GM12878 (cell line): Measurements from ENCODE around the gene PEMT.

Source experiments
- BHLHE40 ChIP-seq, 2 experiments: fragments of 450-650 bp in 1 of 2; IDR thresholded peaks; 2 replicates each; pipeline ENCODE4 v1.6.1; 2011 to 2017; ENCODE audit warnings: low read depth in 2 of 2, borderline replicate concordance in 1 of 2, improper control_type of control experiment in 1 of 2, low read length in 1 of 2, mild to moderate bottlenecking in 1 of 2
- EP300 ChIP-seq, 2 experiments: fragments of 150-350 bp in 1 of 2; IDR thresholded peaks; 2 replicates each; pipeline ENCODE4 v1.6.1; 2011 to 2012; ENCODE audit warnings: low read depth in 2 of 2, low read length in 2 of 2, borderline replicate concordance in 1 of 2, improper control_type of control experiment in 1 of 2, inconsistent platforms in 1 of 2; ENCODE audit not compliant: control insufficient read depth in 1 of 2
- FOXK2 ChIP-seq: fragments of 450-650 bp; IDR thresholded peaks from 2 replicates; pipeline ENCODE4 v1.6.1; 2017; ENCODE audit warnings: mild to moderate bottlenecking, moderate library complexity
- FOXM1 ChIP-seq: IDR thresholded peaks from 2 replicates; pipeline ENCODE4 v1.6.1; 2012; ENCODE audit warnings: low read depth, mild to moderate bottlenecking, inconsistent platforms, low read length, moderate library complexity
- MYC ChIP-seq: IDR thresholded peaks from 2 replicates; pipeline ENCODE4 v1.6.1; 2011; ENCODE audit warnings: mild to moderate bottlenecking, low read length, moderate library complexity, inconsistent platforms; ENCODE audit not compliant: insufficient read depth, insufficient replicate concordance, insufficient read length, severe bottlenecking
- POLR2A ChIP-seq: IDR thresholded peaks from 2 replicates; pipeline ENCODE4 v1.6.1; 2011; ENCODE audit warnings: low read depth, mild to moderate bottlenecking, low read length
- TF ChIP-seq, protein P1 (sequence below): fragments of 450-650 bp; formaldehyde crosslinking; IDR thresholded peaks from 2 replicates; pipeline ENCODE4 v1.4.0; 2022; ENCODE audit warnings: mild to moderate bottlenecking, moderate library complexity
- TF ChIP-seq, protein P2 (sequence below), 3 experiments: IDR thresholded peaks in 2 of 3; conservative IDR thresholded peaks in 1 of 3; 2 replicates each; pipeline ENCODE4 v1.5.1; 2011; ENCODE audit warnings: low read depth in 3 of 3, low read length in 3 of 3, mild to moderate bottlenecking in 3 of 3, control low read depth in 2 of 3, moderate library complexity in 2 of 3, inconsistent platforms in 1 of 3, mixed read lengths in 1 of 3; ENCODE audit not compliant: control insufficient read depth in 2 of 3, insufficient read depth in 1 of 3; ENCODE audit errors: extremely low read depth in 1 of 3

DNA sequence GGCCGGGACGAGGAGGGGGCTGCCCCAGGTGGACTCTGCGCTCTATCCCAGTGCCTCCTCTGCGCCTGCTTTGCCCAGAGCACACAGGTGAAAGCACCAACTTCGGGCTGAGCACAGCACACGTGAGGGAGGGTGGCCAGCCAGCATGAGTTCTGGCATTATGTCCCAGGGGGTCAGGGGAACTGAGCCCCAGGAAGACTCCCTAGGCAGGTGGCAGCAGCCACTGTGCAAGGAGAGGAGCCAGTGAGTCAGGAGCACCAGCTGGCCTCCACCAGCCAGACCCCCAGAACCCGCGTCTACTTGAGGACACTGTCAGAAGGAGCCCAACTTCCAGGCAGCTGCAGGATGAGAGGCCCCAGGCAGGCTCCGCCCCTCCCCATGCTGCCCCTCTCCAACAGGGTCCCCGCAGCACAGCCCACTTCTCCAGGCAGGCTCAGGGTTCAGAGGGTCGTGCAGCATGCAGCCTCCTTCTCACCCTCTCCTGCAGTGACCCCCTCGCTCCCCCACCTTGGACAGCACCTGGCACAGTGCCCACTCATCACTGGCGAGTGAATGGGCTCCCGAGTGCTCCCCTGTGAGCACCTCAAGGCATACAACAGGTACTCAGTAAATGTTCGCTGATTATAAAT is 51.1 kb downstream of the PEMT start:
- TF ChIP-seq, protein P1, sequence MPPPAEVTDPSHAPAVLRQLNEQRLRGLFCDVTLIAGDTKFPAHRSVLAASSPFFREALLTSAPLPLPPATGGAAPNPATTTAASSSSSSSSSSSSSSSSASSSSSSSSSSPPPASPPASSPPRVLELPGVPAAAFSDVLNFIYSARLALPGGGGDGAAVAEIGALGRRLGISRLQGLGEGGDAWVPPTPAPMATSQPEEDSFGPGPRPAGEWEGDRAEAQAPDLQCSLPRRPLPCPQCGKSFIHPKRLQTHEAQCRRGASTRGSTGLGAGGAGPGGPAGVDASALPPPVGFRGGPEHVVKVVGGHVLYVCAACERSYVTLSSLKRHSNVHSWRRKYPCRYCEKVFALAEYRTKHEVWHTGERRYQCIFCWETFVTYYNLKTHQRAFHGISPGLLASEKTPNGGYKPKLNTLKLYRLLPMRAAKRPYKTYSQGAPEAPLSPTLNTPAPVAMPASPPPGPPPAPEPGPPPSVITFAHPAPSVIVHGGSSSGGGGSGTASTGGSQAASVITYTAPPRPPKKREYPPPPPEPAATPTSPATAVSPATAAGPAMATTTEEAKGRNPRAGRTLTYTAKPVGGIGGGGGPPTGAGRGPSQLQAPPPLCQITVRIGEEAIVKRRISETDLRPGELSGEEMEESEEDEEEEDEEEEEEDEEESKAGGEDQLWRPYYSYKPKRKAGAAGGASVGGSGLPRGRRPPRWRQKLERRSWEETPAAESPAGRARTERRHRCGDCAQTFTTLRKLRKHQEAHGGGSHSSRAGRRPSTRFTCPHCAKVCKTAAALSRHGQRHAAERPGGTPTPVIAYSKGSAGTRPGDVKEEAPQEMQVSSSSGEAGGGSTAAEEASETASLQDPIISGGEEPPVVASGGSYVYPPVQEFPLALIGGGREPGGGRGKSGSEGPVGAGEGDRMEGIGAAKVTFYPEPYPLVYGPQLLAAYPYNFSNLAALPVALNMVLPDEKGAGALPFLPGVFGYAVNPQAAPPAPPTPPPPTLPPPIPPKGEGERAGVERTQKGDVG (CRISPR knock-in tag): no peak
- TF ChIP-seq POLR2A (no peak), FOXK2 (no peak), MYC (no peak), EP300 (IDR thresholded peaks at IDR 0.05; ENCODE audit: borderline replicate concordance in 1 of 2, control insufficient read depth in 1 of 2, low read depth in 2 of 2, low read length in 2 of 2) (no peak), BHLHE40 (IDR thresholded peaks at IDR 0.05; ENCODE audit: borderline replicate concordance in 1 of 2, low read depth in 2 of 2, low read length in 1 of 2) (no peak), FOXM1 (no peak)
- TF ChIP-seq, protein P2, sequence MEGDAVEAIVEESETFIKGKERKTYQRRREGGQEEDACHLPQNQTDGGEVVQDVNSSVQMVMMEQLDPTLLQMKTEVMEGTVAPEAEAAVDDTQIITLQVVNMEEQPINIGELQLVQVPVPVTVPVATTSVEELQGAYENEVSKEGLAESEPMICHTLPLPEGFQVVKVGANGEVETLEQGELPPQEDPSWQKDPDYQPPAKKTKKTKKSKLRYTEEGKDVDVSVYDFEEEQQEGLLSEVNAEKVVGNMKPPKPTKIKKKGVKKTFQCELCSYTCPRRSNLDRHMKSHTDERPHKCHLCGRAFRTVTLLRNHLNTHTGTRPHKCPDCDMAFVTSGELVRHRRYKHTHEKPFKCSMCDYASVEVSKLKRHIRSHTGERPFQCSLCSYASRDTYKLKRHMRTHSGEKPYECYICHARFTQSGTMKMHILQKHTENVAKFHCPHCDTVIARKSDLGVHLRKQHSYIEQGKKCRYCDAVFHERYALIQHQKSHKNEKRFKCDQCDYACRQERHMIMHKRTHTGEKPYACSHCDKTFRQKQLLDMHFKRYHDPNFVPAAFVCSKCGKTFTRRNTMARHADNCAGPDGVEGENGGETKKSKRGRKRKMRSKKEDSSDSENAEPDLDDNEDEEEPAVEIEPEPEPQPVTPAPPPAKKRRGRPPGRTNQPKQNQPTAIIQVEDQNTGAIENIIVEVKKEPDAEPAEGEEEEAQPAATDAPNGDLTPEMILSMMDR (IDR thresholded peaks at IDR 0.05 in 2 of 3, conservative IDR thresholded peaks at IDR 0.05 in 1 of 3; ENCODE audit: control insufficient read depth in 2 of 3, extremely low read depth in 1 of 3, insufficient read depth in 1 of 3, low read depth in 3 of 3, low read length in 3 of 3): no peak
